ENCODE results near the gene PATZ1.

Gene PATZ1

GRCh38 chr22:31308181-31308580 lies 38.0 kb downstream of the PATZ1 start:
- no peak for TF ChIP-seq ARNTL (CRISPR knock-in tag; IDR thresholded peaks at IDR 0.05; ENCODE audit: borderline replicate concordance, low read depth)
- ATAC-seq, result no peak

GRCh38 chr22:31305194-31305593 lies 41.0 kb downstream of the PATZ1 start:
- no peak for ATAC-seq
- no peak for TF ChIP-seq ZNF565 (CRISPR knock-in tag; conservative IDR thresholded peaks at IDR 0.05; ENCODE audit: low read depth)
- TF ChIP-seq ESRRG (CRISPR knock-in tag; IDR thresholded peaks at IDR 0.05), result no peak
- TF ChIP-seq POU6F1 (CRISPR knock-in tag; IDR thresholded peaks at IDR 0.05; ENCODE audit: borderline replicate concordance, low read depth), result no peak
- no peak for TF ChIP-seq TCF4 (CRISPR knock-in tag; IDR thresholded peaks at IDR 0.05; ENCODE audit: borderline replicate concordance)
- TF ChIP-seq OSR1 (CRISPR knock-in tag; IDR thresholded peaks at IDR 0.05), result no peak

GRCh38 chr22:31302537-31302936 lies 43.6 kb downstream of the PATZ1 start:
- ATAC-seq, result no peak
- TF ChIP-seq ARNTL (CRISPR knock-in tag; IDR thresholded peaks at IDR 0.05; ENCODE audit: borderline replicate concordance, low read depth) (no peak), RARB (CRISPR knock-in tag; IDR thresholded peaks at IDR 0.05) (no peak), ZC3H10 (CRISPR knock-in tag; IDR thresholded peaks at IDR 0.05) (no peak), ZFP3 (CRISPR knock-in tag; IDR thresholded peaks at IDR 0.05) (no peak), SNAI2 (CRISPR knock-in tag; IDR thresholded peaks at IDR 0.05) (no peak), ESRRG (CRISPR knock-in tag; IDR thresholded peaks at IDR 0.05) (no peak), GLIS3 (CRISPR knock-in tag; IDR thresholded peaks at IDR 0.05) (no peak), CREB5 (CRISPR knock-in tag; IDR thresholded peaks at IDR 0.05; ENCODE audit: low read depth) (no peak), BACH2 (CRISPR knock-in tag; IDR thresholded peaks at IDR 0.05; ENCODE audit: borderline replicate concordance) (no peak), PATZ1 (CRISPR knock-in tag; IDR thresholded peaks at IDR 0.05; ENCODE audit: borderline replicate concordance) (no peak), ZNF565 (CRISPR knock-in tag; conservative IDR thresholded peaks at IDR 0.05; ENCODE audit: low read depth) (no peak), ZNF8 (CRISPR knock-in tag; IDR thresholded peaks at IDR 0.05) (no peak), PPARA (CRISPR knock-in tag; IDR thresholded peaks at IDR 0.05; ENCODE audit: borderline replicate concordance) (no peak), TCF4 (CRISPR knock-in tag; IDR thresholded peaks at IDR 0.05; ENCODE audit: borderline replicate concordance) (no peak), ZFP30 (CRISPR knock-in tag; IDR thresholded peaks at IDR 0.05) (no peak), CSRNP3 (CRISPR knock-in tag; IDR thresholded peaks at IDR 0.05) (no peak), CSDC2 (CRISPR knock-in tag; IDR thresholded peaks at IDR 0.05) (no peak), ISL1 (CRISPR knock-in tag; IDR thresholded peaks at IDR 0.05) (no peak), ZNF70 (CRISPR knock-in tag; IDR thresholded peaks at IDR 0.05) (no peak)

- TF ChIP-seq TCF4 (CRISPR knock-in tag; IDR thresholded peaks at IDR 0.05; ENCODE audit: borderline replicate concordance), result no peak
- peak; percentile 47; the same call in 1 of the 2 replicates for TF ChIP-seq ISL1 (CRISPR knock-in tag; IDR thresholded peaks at IDR 0.05)
- ATAC-seq, result no peak
These were observed 44.1 kb downstream of the PATZ1 start for GRCh38 chr22:31302006-31302405.

- no peak for ATAC-seq
- TF ChIP-seq BACH2 (CRISPR knock-in tag; IDR thresholded peaks at IDR 0.05; ENCODE audit: borderline replicate concordance) (no peak), POU6F1 (CRISPR knock-in tag; IDR thresholded peaks at IDR 0.05; ENCODE audit: borderline replicate concordance, low read depth) (no peak), RARB (CRISPR knock-in tag; IDR thresholded peaks at IDR 0.05) (no peak), ZNF70 (CRISPR knock-in tag; IDR thresholded peaks at IDR 0.05) (no peak), TCF4 (CRISPR knock-in tag; IDR thresholded peaks at IDR 0.05; ENCODE audit: borderline replicate concordance) (no peak), ISL1 (CRISPR knock-in tag; IDR thresholded peaks at IDR 0.05) (no peak), TOX (CRISPR knock-in tag; IDR thresholded peaks at IDR 0.05; ENCODE audit: borderline replicate concordance) (no peak), PPARA (CRISPR knock-in tag; IDR thresholded peaks at IDR 0.05; ENCODE audit: borderline replicate concordance) (no peak), TSHZ2 (CRISPR knock-in tag; IDR thresholded peaks at IDR 0.05) (no peak), ZNF8 (CRISPR knock-in tag; IDR thresholded peaks at IDR 0.05) (no peak), SNAI2 (CRISPR knock-in tag; IDR thresholded peaks at IDR 0.05) (no peak)
These were observed 45.2 kb downstream of the PATZ1 start for GRCh38 chr22:31300896-31301295.
